SK-N-SH treated with all-trans-retinoic acid at 6 μM for 48 hours (cell line): Measurements from ENCODE around the gene SHCBP1L.

Experiments used
- ATAC-seq: fragments of 200-7000 bp; cut with Tn5 transposase; 3 replicates; pipeline ENCODE4 v1.9.1; 2020; ENCODE audit warnings: mild to moderate bottlenecking, moderate library complexity
- ARNTL ChIP-seq: fragments of 450-650 bp; formaldehyde crosslinking; IDR thresholded peaks from 2 replicates; pipeline ENCODE4 v1.5.0; 2020; ENCODE audit warnings: low read depth, mild to moderate bottlenecking, moderate library complexity, borderline replicate concordance
- BACH2 ChIP-seq: fragments of 250-450 bp; sonication (Bioruptor Pico); IDR thresholded peaks from 2 replicates; pipeline ENCODE4 v1.9.0; 2021; ENCODE audit warnings: mild to moderate bottlenecking, borderline replicate concordance
- CSDC2 ChIP-seq: fragments of 250-450 bp; sonication (Bioruptor Pico); IDR thresholded peaks from 2 replicates; pipeline ENCODE4 v1.5.0; 2020; ENCODE audit warnings: mild to moderate bottlenecking, moderate library complexity
- GLIS3 ChIP-seq: fragments of 250-450 bp; sonication (Bioruptor Pico); IDR thresholded peaks from 2 replicates; pipeline ENCODE4 v1.5.0; 2020; ENCODE audit warnings: mild to moderate bottlenecking, moderate library complexity
- ISL1 ChIP-seq: fragments of 250-450 bp; sonication (Bioruptor Pico); IDR thresholded peaks from 2 replicates; pipeline ENCODE4 v2.1.2; 2022; ENCODE audit warnings: mild to moderate bottlenecking, moderate library complexity
- OSR1 ChIP-seq: fragments of 250-450 bp; sonication (Bioruptor Pico); IDR thresholded peaks from 2 replicates; pipeline ENCODE4 v1.8.0; 2022; ENCODE audit warnings: moderate library complexity, mild to moderate bottlenecking, inconsistent platforms
- PPARA ChIP-seq: fragments of 250-450 bp; sonication (Bioruptor Pico); IDR thresholded peaks from 2 replicates; pipeline ENCODE4 v1.5.0; 2020; ENCODE audit warnings: mild to moderate bottlenecking, borderline replicate concordance
- TCF4 ChIP-seq: fragments of 250-450 bp; sonication (Bioruptor Pico); IDR thresholded peaks from 2 replicates; pipeline ENCODE4 v1.8.0; 2021; ENCODE audit warnings: mild to moderate bottlenecking, moderate library complexity, borderline replicate concordance
- TOX ChIP-seq: fragments of 250-450 bp; sonication (Bioruptor Pico); IDR thresholded peaks from 2 replicates; pipeline ENCODE4 v1.8.0; 2021; ENCODE audit warnings: mild to moderate bottlenecking, moderate library complexity, borderline replicate concordance
- ZC3H10 ChIP-seq: fragments of 250-450 bp; sonication (Bioruptor Pico); IDR thresholded peaks from 2 replicates; pipeline ENCODE4 v1.5.1; 2021; ENCODE audit warnings: mild to moderate bottlenecking, moderate library complexity
- ZFP3 ChIP-seq: fragments of 250-450 bp; sonication (Bioruptor Pico); IDR thresholded peaks from 2 replicates; pipeline ENCODE4 v1.5.0; 2020; ENCODE audit warnings: mild to moderate bottlenecking, moderate library complexity
- ZFP30 ChIP-seq: fragments of 450-650 bp; formaldehyde crosslinking; IDR thresholded peaks from 2 replicates; pipeline ENCODE4 v1.5.0; 2022; ENCODE audit warnings: mild to moderate bottlenecking, moderate library complexity
- ZNF565 ChIP-seq: fragments of 450-650 bp; formaldehyde crosslinking; conservative IDR thresholded peaks from 2 replicates; pipeline ENCODE4 v1.5.0; 2020; ENCODE audit warnings: low read depth, mild to moderate bottlenecking, moderate library complexity
- TF ChIP-seq, protein P1 (sequence below): fragments of 250-450 bp; sonication (Bioruptor Pico); IDR thresholded peaks from 2 replicates; pipeline ENCODE4 v1.5.1; 2020; ENCODE audit warnings: low read depth, mild to moderate bottlenecking, moderate library complexity
- TF ChIP-seq, protein P2 (sequence below): fragments of 250-450 bp; sonication (Bioruptor Pico); IDR thresholded peaks from 2 replicates; pipeline ENCODE4 v1.5.1; 2021; ENCODE audit warnings: mild to moderate bottlenecking, moderate library complexity
- TF ChIP-seq, protein P3 (sequence below): fragments of 250-450 bp; sonication (Bioruptor Pico); IDR thresholded peaks from 2 replicates; pipeline ENCODE4 v1.8.0; 2020; ENCODE audit warnings: mild to moderate bottlenecking, moderate library complexity, borderline replicate concordance
- TF ChIP-seq, protein P4 (sequence below): fragments of 250-450 bp; sonication (Bioruptor Pico); IDR thresholded peaks from 2 replicates; pipeline ENCODE4 v1.8.0; 2021; ENCODE audit warnings: low read depth, mild to moderate bottlenecking, moderate library complexity, borderline replicate concordance
- TF ChIP-seq, protein P5 (sequence below): fragments of 250-450 bp; sonication (Bioruptor Pico); IDR thresholded peaks from 2 replicates; pipeline ENCODE4 v1.5.0; 2020; ENCODE audit warnings: mild to moderate bottlenecking, moderate library complexity

SHCBP1L gene

DNA sequence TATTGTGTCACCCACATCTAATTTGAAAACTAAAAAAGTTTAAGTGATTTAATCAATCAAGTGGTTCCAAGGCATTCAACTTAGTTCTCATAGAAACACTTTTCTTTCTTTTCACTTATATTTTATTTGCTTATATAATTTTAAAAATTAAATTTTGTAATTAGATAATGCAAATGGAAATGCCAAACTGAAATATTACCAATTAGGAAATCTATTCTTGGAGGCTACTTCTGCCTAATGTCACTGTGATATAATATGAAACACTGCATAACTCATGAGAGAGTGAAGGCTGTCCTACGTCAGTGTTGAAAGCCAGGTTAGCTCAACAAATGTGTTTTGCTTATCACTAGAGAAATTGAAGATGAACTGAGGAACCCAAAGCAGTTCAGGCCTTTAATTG, 18.3 kb upstream of the SHCBP1L start:
- no peak for ATAC-seq
- TF ChIP-seq TOX (CRISPR knock-in tag) (no peak), ZC3H10 (CRISPR knock-in tag) (peak; percentile 89), ISL1 (peak; percentile 90), GLIS3 (no peak)
- TF ChIP-seq, protein P1, sequence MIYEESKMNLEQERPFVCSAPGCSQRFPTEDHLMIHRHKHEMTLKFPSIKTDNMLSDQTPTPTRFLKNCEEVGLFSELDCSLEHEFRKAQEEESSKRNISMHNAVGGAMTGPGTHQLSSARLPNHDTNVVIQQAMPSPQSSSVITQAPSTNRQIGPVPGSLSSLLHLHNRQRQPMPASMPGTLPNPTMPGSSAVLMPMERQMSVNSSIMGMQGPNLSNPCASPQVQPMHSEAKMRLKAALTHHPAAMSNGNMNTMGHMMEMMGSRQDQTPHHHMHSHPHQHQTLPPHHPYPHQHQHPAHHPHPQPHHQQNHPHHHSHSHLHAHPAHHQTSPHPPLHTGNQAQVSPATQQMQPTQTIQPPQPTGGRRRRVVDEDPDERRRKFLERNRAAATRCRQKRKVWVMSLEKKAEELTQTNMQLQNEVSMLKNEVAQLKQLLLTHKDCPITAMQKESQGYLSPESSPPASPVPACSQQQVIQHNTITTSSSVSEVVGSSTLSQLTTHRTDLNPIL: no peak
- TF ChIP-seq, protein P2, sequence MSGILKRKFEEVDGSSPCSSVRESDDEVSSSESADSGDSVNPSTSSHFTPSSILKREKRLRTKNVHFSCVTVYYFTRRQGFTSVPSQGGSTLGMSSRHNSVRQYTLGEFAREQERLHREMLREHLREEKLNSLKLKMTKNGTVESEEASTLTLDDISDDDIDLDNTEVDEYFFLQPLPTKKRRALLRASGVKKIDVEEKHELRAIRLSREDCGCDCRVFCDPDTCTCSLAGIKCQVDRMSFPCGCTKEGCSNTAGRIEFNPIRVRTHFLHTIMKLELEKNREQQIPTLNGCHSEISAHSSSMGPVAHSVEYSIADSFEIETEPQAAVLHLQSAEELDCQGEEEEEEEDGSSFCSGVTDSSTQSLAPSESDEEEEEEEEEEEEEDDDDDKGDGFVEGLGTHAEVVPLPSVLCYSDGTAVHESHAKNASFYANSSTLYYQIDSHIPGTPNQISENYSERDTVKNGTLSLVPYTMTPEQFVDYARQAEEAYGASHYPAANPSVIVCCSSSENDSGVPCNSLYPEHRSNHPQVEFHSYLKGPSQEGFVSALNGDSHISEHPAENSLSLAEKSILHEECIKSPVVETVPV (CRISPR knock-in tag): no peak; the same call in 1 of the 2 replicates
- TF ChIP-seq, protein P3, sequence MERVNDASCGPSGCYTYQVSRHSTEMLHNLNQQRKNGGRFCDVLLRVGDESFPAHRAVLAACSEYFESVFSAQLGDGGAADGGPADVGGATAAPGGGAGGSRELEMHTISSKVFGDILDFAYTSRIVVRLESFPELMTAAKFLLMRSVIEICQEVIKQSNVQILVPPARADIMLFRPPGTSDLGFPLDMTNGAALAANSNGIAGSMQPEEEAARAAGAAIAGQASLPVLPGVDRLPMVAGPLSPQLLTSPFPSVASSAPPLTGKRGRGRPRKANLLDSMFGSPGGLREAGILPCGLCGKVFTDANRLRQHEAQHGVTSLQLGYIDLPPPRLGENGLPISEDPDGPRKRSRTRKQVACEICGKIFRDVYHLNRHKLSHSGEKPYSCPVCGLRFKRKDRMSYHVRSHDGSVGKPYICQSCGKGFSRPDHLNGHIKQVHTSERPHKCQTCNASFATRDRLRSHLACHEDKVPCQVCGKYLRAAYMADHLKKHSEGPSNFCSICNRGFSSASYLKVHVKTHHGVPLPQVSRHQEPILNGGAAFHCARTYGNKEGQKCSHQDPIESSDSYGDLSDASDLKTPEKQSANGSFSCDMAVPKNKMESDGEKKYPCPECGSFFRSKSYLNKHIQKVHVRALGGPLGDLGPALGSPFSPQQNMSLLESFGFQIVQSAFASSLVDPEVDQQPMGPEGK (CRISPR knock-in tag): peak; percentile 48; the same call in 1 of the 2 replicates

DNA sequence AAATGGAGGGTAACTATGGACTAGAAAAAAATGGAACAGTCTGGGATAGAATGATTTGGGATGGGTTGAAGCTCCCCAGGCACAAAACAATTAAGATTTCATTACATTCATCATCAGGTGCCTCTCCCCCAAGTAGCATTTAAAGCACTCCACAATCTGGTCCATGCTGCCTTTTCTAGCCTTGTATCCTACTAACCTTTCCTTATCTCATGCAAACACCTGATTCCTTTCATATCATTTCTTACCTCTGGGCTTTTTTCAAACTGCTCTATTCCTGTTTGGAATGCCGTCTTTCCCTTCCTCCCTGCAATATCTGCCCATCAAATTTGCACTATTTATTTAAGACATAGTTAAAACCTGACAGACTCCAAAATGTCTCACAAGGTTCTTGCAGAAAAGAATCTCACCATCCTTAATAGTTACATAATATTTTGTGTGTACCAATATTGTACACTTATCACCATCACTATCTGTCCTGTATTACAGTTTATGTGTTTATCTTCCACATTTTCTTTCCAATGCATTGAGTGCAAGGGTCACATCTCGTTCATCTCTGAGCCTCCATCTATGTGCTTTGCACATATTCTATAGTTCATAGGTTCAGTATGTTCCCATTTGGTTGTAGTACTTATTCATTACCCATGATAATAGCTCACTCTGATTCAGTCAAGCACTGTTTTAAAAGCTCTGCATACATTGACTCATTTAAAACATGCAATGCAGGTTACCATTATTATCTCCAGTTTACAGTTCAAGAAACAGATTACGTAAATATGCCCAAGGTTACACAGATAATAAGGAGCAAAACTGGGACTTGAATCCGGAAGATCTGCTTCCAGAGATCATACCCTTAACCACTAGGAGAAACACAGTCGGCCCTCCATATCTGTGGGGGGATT, 16.1 kb upstream of the SHCBP1L start:
- TF ChIP-seq ZFP3 (no peak), ZFP30 (CRISPR knock-in tag) (no peak), CSDC2 (CRISPR knock-in tag) (no peak), OSR1 (CRISPR knock-in tag) (no peak), PPARA (no peak), BACH2 (CRISPR knock-in tag) (no peak), ZC3H10 (CRISPR knock-in tag) (no peak), ZNF565 (CRISPR knock-in tag) (no peak), TCF4 (CRISPR knock-in tag) (no peak), ARNTL (CRISPR knock-in tag) (no peak), ISL1 (no peak), GLIS3 (no peak)
- TF ChIP-seq, protein P2 (CRISPR knock-in tag): no peak
- TF ChIP-seq, protein P4, sequence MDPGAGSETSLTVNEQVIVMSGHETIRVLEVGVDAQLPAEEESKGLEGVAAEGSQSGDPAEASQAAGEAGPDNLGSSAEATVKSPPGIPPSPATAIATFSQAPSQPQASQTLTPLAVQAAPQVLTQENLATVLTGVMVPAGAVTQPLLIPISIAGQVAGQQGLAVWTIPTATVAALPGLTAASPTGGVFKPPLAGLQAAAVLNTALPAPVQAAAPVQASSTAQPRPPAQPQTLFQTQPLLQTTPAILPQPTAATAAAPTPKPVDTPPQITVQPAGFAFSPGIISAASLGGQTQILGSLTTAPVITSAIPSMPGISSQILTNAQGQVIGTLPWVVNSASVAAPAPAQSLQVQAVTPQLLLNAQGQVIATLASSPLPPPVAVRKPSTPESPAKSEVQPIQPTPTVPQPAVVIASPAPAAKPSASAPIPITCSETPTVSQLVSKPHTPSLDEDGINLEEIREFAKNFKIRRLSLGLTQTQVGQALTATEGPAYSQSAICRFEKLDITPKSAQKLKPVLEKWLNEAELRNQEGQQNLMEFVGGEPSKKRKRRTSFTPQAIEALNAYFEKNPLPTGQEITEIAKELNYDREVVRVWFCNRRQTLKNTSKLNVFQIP (CRISPR knock-in tag): no peak
- TF ChIP-seq, protein P3 (CRISPR knock-in tag): no peak
- TF ChIP-seq, protein P5, sequence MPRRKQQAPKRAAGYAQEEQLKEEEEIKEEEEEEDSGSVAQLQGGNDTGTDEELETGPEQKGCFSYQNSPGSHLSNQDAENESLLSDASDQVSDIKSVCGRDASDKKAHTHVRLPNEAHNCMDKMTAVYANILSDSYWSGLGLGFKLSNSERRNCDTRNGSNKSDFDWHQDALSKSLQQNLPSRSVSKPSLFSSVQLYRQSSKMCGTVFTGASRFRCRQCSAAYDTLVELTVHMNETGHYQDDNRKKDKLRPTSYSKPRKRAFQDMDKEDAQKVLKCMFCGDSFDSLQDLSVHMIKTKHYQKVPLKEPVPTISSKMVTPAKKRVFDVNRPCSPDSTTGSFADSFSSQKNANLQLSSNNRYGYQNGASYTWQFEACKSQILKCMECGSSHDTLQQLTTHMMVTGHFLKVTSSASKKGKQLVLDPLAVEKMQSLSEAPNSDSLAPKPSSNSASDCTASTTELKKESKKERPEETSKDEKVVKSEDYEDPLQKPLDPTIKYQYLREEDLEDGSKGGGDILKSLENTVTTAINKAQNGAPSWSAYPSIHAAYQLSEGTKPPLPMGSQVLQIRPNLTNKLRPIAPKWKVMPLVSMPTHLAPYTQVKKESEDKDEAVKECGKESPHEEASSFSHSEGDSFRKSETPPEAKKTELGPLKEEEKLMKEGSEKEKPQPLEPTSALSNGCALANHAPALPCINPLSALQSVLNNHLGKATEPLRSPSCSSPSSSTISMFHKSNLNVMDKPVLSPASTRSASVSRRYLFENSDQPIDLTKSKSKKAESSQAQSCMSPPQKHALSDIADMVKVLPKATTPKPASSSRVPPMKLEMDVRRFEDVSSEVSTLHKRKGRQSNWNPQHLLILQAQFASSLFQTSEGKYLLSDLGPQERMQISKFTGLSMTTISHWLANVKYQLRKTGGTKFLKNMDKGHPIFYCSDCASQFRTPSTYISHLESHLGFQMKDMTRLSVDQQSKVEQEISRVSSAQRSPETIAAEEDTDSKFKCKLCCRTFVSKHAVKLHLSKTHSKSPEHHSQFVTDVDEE (CRISPR knock-in tag): no peak
- ATAC-seq: no peak
